ENCODE results near the gene CIT.

- TF ChIP-seq GATA2 (IDR thresholded peaks at IDR 0.05; ENCODE audit: low read depth, low read length) (no peak), GATA3 (IDR thresholded peaks at IDR 0.05; ENCODE audit: low read depth, low read length) (no peak)
These were observed 190.8 kb downstream of the CIT start for GRCh38 chr12:119686355-119686754.

All from SH-SY5Y (cell line).